ENCODE data around the gene NUTM2E.
"Not testable (repeated sequence)": the region's sequence is repeated elsewhere in the genome, so short reads cannot be mapped to it uniquely, and the experiment has no call there.

GRCh38 chr10:79853191-79853854 is 26.8 kb downstream of the NUTM2E start:
- not testable (repeated sequence) for TF ChIP-seq CTCF (IDR thresholded peaks at IDR 0.05; ENCODE audit: low read depth, low read length); EZH2phosphoT487 (IDR thresholded peaks at IDR 0.05; ENCODE audit: low read depth)

All from OCI-LY3 (cell line).